HG03039 (cell line): Measurements from ENCODE around the gene TTC17.

Experiments
- ATAC-seq: cut with Tn5 transposase; IDR thresholded peaks from one replicate; pipeline ENCODE4 v1.9.1; 2021; ENCODE audit warnings: mild to moderate bottlenecking, moderate library complexity; ENCODE audit not compliant: unreplicated experiment

The TTC17 gene

DNA sequence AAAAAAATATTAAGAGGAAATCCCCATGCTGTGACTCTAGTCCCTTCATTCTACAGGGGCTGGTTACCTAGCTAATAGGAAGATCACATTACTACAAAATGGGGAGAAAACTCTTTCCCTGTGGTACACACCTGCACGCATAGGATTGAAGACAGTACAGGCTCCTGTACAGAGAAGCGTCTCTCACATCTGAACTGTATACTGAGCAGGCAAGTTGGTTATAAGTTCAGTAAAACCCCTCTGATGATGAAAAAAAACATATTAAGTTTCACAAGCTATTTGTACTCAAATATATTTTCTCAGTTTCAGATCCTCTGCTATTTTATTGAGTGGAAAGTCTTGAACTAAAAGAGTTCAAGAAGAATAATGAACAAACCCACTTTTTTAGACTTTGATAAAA lies 164.9 kb downstream of the TTC17 start:
- no peak for ATAC-seq

- ATAC-seq = no peak
These were observed 173.3 kb downstream of the TTC17 start for GRCh38 chr11:43532041-43532440.

- ATAC-seq = no peak
These were observed 179.3 kb downstream of the TTC17 start for GRCh38 chr11:43537833-43538615.

DNA sequence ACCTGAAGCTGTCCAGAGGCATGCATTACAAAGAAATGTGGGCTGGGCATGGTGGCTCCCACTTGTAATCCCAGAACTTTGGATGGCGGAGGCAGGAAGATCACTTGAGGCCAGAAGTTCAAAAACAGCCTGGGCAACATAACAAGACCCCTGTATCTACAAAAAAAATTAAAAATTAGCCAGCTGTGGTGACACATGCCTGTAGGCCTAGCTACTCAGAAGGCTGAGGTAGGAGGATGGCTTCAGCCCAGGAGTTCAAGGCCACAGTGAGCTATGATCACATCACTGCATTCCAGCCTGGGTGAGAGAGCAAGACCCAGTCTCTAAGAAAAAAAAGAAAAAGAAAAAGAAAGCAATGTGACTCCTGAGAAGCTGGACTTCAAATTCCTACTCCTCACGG lies 183.3 kb downstream of the TTC17 start:
- no peak for ATAC-seq

- no peak for ATAC-seq
These were observed 184.3 kb downstream of the TTC17 start for GRCh38 chr11:43542750-43543712.
